ENCODE measurements around the gene PCDHGC3. TPM values are rescaled to one million over a fixed set of nuclear protein-coding genes. Genes with fewer than 3 reads are reported as not detected.
"Not testable (repeated sequence)": the region's sequence is repeated elsewhere in the genome, so short reads cannot be mapped to it uniquely, and the experiment has no call there.

The PCDHGC3 gene
- total RNA-seq, 1 donor from 2014 or later, result 14.7 TPM

GRCh38 chr5:141431286-141431685, 44.5 kb upstream of the PCDHGC3 start:
- no peak for TF ChIP-seq CTCF (IDR thresholded peaks at IDR 0.05)
- TF ChIP-seq EZH2 (IDR thresholded peaks at IDR 0.05), result no peak
- TF ChIP-seq EZH2phosphoT487 (IDR thresholded peaks at IDR 0.05), result no peak
- Histone ChIP-seq H3K27me3 (no peaks in the 10 kb centered on the region), H3K9ac (no peak overlapping the region), H2AFZ (replicated peaks) (no peak overlapping the region), H3K79me2 (ENCODE audit: low read depth) (no peaks in the 10 kb centered on the region), H3K36me3 (peaks cover 23% of the 10 kb centered on the region), H3K9me3 (ENCODE audit: low read depth) (peaks cover 34% of the 10 kb centered on the region), H3K27ac (no peak overlapping the region), H3F3A (ENCODE audit: low read depth) (peaks cover 17% of the 10 kb centered on the region), H3K4me3 (no peak overlapping the region), H4K20me1 (ENCODE audit: low read depth) (no peaks in the 10 kb centered on the region), H3K4me2 (no peak overlapping the region), H3K4me1 (no peaks in the 10 kb centered on the region)
- Mint-ChIP-seq H3K9me3 (peaks cover 76% of the 10 kb centered on the region), H3K4me1 (no peaks in the 10 kb centered on the region), H3K36me3 (peaks cover 63% of the 10 kb centered on the region), H3K4me3 (no peak overlapping the region), H3K27ac (no peak overlapping the region), H3K27me3 (ENCODE audit: insufficient read depth, low read depth) (peaks cover 17% of the 10 kb centered on the region)
- no peak for DNase-seq (ENCODE audit: low spot score)

GRCh38 chr5:141432308-141432707, 43.5 kb upstream of the PCDHGC3 start:
- H3K4me3 Mint-ChIP-seq; H3K4me1 ChIP-seq; H3K27me3 ChIP-seq; H3K27ac ChIP-seq; H3K4me3 ChIP-seq; H3K79me2 ChIP-seq (ENCODE audit: low read depth); H4K20me1 ChIP-seq (ENCODE audit: low read depth); H3K4me2 ChIP-seq; DNase-seq (ENCODE audit: low spot score); H3K27ac Mint-ChIP-seq; H3K9ac ChIP-seq; H3K4me1 Mint-ChIP-seq; H2AFZ ChIP-seq (replicated peaks): not testable (repeated sequence)
- H3K9me3 ChIP-seq (ENCODE audit: low read depth), result peaks cover 29% of the 10 kb centered on the region
- peaks cover 20% of the 10 kb centered on the region for H3K36me3 ChIP-seq
- Mint-ChIP-seq H3K36me3 (peaks cover 59% of the 10 kb centered on the region), H3K9me3 (peaks cover 75% of the 10 kb centered on the region), H3K27me3 (ENCODE audit: insufficient read depth, low read depth) (peaks cover 17% of the 10 kb centered on the region)
- H3F3A ChIP-seq (ENCODE audit: low read depth), result peaks cover 17% of the 10 kb centered on the region

- Mint-ChIP-seq H3K9me3 (peaks cover 75% of the 10 kb centered on the region), H3K36me3 (peaks cover 56% of the 10 kb centered on the region), H3K27me3 (ENCODE audit: insufficient read depth, low read depth) (peaks cover 17% of the 10 kb centered on the region)
- H3K4me2 ChIP-seq; H3K4me1 Mint-ChIP-seq; H3K4me3 ChIP-seq; H3K4me3 Mint-ChIP-seq; DNase-seq (ENCODE audit: low spot score); H3K27me3 ChIP-seq; H2AFZ ChIP-seq (replicated peaks); H4K20me1 ChIP-seq (ENCODE audit: low read depth); H3K27ac ChIP-seq; H3K4me1 ChIP-seq; H3K27ac Mint-ChIP-seq; H3K9ac ChIP-seq; H3K79me2 ChIP-seq (ENCODE audit: low read depth): not testable (repeated sequence)
- peaks cover 29% of the 10 kb centered on the region for H3K9me3 ChIP-seq (ENCODE audit: low read depth)
- peaks cover 17% of the 10 kb centered on the region for H3F3A ChIP-seq (ENCODE audit: low read depth)
- H3K36me3 ChIP-seq, result peaks cover 20% of the 10 kb centered on the region
These were observed 43.0 kb upstream of the PCDHGC3 start for GRCh38 chr5:141432726-141433125.

- no peak for DNase-seq (ENCODE audit: low spot score)
- Mint-ChIP-seq H3K9me3 (peaks cover 72% of the 10 kb centered on the region), H3K27ac (no peak overlapping the region), H3K4me3 (no peak overlapping the region), H3K4me1 (no peaks in the 10 kb centered on the region), H3K27me3 (ENCODE audit: insufficient read depth, low read depth) (peaks cover 13% of the 10 kb centered on the region), H3K36me3 (peaks cover 53% of the 10 kb centered on the region)
- Histone ChIP-seq H3K9ac (no peak overlapping the region), H3K9me3 (ENCODE audit: low read depth) (peaks cover 21% of the 10 kb centered on the region), H2AFZ (replicated peaks) (no peak overlapping the region), H3K79me2 (ENCODE audit: low read depth) (no peaks in the 10 kb centered on the region), H3K27ac (no peak overlapping the region), H3K36me3 (peaks cover 14% of the 10 kb centered on the region), H3K27me3 (no peaks in the 10 kb centered on the region), H3K4me2 (no peak overlapping the region), H3K4me1 (no peaks in the 10 kb centered on the region), H3K4me3 (no peak overlapping the region), H3F3A (ENCODE audit: low read depth) (peaks cover 17% of the 10 kb centered on the region), H4K20me1 (ENCODE audit: low read depth) (no peaks in the 10 kb centered on the region)
- no peak for TF ChIP-seq EZH2phosphoT487 (IDR thresholded peaks at IDR 0.05)
- no peak for TF ChIP-seq EZH2 (IDR thresholded peaks at IDR 0.05)
- no peak for TF ChIP-seq CTCF (IDR thresholded peaks at IDR 0.05)
These were observed 41.8 kb upstream of the PCDHGC3 start for GRCh38 chr5:141434006-141434405.

Data from neural progenitor cell (in vitro differentiated cells).